Stimulated activated CD8-positive, alpha-beta memory T cell treated with anti-CD3 and anti-CD28 coated beads, Interleukin-15, amount 100 ng/mL, for 4 hours (primary cell): Measurements from ENCODE around the gene TMEM59L.

ENCODE experiments used
- DNase-seq, 2 donors: peaks; one replicate each; pipeline ENCODE4 v3.0.0-alpha.2; 2020; ENCODE audit warnings: low read depth in 2 of 2

Gene TMEM59L

DNA sequence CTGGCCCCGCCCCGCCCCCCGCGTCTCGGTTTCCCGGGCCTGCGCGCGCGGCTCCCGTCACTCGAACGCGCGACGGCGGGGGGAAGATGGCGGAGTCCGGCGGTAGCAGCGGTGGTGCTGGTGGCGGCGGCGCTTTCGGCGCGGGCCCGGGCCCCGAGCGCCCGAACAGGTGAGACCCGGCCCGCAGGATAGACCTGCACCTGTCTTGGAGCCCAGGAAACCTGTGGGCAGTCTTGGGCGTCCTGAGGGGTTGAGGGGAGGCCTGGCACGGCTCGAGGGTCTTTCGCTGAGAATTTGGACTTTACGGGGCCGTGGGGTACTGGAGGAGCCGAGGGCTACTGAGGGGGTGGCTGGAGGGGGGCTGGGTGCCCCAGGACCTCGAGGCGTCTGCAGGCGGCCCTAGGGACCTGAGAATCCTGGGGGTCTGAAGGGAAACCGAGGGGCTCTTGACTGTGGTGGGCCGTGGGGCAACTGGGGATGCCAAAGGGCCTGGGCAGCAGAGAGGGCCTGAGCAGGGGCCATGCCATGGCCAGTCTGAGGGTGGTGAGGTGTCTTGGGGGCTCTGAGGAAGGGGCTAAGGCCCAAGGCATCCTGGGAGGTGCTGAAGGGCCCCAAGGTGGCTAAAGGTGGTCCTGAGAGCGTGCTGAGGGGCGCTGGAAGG lies 24.4 kb downstream of the TMEM59L start, which contains the start of gene KLHL26:
KLHL26 (plus strand) TSS at position 60 of the 661 bp plus-strand sequence; CDS start at position 87, 27 bp downstream.
- DNase-seq, result no peak

DNA sequence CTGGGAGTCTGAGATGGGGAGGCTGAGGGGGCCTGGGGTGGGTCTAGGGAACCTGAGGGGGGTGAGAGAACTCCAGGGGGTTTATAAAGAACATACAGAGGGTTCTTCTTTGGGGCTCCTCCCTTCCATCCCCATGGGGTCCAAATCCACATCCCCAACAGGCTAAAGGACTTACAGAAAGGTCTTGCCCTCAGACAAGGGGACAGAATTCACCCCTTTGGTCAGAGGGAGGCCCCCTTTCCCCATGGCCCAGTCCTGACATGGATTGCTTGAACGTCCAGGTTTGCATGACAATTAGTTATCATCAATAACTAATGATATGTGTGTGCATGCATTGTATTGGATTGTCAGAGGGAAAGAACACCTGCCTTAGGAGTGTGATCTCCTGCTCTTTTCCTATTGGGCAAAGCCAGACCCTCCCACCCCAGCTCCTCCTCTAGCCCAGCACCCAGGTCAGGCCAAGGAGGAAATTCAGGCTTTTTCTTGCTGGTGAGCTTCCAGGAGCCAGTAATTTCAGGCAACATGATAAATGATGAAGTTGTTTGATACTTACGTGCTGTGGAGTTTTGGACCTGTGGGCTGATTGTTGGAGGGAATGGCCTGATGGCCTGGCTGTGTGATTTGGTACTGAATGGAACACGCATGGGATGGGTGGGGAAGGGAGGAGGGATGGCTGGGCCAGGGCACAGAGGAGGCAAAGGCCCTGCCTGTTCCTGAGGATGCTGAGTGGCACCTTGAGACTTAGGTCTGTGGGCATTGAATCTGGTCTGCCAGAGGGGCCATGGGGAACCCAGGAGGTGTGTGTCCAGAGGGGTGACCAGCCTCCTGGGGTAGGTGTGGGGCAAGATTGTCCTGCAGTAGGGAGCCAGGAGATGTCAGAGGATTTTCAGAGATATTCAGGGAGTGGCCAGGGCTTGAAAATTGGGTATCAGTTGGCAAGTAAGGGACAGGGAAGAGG lies 25.3 kb downstream of the TMEM59L start:
- DNase-seq, result no peak

DNA sequence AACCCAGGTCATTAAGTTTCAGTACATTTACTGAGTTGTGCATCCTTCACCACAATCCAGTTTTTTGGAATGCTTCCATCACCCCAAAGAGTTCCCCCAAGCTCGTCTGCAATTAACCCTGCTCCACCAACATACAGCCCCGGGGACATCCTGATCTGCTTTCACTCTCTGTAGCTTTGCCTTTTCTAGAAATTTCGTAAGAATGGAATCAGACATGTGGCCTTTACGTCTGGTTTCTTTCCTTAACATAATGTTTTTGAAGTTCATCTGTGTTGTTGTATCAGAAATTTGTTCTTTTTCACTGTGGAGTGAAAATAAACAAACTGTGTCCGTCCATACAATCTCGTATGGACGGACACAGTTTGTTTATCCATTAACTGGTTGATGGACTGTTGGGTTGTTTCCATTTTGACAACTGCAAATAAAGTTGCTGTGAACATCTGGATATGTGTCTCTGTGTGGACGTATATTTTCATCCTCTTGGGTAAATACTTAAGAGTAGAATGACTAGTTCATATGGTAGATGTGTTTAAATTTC lies 27.1 kb downstream of the TMEM59L start:
- no peak for DNase-seq

DNA sequence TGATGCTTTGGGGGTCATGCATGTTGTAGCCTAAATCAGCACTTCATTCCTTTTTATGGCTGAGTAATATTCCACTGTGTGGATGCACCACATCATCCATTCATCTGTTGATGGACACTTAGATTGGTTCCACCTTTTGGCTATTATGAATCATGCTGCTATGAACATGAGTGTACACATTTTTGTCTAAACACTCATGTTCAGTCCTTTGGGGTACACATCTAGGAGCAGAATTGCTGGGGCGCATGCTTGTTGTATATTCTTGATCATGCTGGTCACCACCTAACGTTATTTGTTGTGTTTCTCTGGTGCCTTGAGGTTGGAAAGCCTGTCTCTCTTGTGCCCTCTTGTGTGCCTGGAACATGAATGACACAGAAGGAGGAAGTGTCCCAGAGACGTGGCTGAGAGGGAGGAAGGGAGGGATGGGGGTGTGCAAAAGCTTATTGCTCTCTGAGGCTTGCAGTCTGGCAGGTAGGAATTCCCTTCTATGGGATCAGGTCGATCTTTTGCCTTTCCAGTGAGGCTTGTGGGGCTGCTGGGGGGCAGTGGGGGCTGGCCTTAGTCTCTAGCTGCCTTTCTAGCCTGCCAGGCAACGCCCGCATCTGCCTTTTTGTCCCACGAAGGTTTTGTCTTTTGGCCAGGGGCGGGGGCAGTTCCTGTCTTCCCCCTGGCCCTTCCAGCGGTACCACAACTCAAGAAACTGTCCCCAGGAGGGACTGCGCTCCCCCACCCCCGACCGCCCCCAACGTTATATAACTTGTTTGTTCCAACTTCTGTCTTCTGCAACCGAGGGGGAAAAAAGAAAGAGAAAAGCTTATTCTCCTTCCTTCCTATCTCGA lies 31.7 kb downstream of the TMEM59L start:
- DNase-seq, result no peak

DNA sequence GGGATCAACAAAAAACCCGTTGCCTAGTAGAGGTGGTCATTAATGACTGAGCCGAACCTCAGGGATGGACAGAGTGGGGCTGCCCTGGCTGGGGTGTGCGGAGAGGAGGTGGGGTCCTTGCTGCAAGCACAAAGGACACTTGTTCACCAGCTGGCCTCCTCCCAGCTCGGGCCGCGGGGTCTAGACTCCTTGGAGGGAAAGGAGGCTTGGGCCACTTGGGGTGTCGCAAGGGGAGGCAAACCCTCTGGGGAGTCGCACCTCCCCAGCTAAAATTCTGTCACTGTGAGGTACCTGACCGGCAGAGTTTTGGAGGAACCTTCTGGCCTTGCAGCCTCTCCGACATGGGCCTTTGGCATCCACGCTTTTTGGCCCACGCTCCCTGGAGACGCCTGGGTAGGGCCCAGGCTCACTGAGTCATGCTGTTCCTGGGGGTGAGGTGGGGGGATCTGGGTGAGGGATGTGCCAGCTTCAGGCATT lies 32.4 kb downstream of the TMEM59L start:
- DNase-seq, result no peak

DNA sequence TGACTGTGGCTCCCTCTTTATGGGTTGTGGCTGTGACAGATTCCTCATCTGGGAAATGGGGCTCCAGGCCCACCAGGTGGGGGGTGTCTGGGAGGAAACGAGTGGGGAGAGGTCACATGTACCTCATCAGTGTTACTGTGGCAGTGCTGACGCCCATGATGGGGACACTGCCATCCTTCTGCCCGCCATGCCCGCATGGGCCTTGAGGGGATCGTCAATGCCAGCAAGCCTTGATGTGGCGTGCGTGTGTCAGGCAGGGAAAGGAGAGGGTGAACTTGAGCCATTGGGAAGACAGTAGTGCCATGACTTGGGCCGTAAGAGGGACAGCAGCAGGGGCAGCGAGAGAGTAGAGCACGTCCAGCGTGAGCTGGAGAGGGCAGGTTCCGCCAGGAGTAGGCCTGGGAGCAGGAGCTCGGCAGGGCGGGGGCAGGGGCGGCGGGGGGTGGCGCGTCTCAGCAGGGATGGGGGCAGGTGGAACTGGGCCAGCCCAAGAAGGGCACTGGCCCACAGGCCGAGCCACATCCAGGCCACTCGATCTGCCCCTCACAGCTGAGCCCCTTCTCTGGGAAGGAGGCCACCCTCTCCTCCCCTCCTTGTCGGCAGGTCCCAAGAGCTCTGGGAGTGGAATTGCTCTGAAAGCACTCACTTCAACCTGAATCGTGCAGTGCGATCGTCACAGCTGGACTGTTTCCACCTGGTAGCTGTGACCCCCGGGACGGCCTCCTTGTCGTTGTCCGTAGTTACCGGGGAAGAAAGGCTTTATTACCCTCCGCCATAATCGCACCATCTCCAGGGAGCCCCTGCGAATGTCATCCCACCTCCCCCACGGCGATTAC lies 34.1 kb downstream of the TMEM59L start:
- DNase-seq, result no peak

DNA sequence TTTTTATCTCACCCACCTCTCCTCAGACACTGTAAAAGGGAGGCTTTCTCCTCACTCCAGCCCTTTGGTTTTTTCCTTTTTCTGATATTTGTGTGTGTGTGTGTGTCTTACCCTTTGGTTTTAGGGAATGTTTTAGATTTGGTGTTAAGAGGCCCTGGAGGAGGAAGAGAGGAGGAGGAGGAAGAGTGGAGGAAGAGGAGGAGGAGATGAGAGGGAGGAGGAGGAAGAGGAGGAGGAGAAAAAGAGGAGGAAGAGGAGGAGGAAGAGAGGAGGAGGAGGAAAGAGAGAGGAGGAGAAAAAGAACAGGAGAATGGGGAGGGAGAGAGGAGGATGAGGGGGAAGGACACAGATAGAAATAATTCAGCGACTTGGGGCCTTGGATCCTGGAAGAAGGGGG lies 34.7 kb downstream of the TMEM59L start:
- DNase-seq, result no peak

DNA sequence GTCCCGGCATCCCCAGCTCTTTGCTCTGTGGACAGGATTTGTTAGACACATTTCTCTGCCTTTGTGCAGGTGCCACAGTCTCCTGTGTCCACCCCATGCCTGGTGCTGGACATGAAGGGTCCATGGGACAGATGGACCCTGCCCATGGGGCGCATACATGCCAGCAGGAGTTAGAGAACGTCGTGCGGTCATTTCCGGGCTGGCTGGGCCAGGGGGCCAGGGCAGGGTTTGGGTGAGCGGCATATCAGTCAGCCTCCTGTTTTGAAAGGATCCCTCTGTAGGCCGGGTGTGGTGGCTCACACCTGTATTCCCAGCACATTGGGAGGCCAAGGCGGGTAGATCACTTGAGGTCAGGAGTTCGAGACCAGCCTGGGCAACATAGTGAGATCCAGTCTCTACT lies 35.1 kb downstream of the TMEM59L start:
- no peak for DNase-seq

DNA sequence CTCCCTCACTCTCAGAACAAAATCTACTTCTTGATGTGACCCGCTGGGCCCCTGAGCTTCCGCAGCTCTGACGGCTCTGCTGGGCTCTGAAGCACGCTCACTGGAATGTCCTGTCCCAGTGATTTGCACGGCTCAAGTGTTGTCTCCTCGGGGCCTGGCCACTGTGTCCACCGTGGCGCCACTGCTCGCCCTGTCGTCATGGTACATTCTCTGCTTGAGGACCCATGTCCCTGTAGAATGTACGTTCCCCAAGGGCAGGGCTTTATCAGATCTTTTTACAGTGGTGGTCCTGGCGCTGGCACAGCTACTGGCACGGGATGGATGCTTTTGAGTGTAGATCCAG lies 36.3 kb downstream of the TMEM59L start:
- DNase-seq, result no peak

DNA sequence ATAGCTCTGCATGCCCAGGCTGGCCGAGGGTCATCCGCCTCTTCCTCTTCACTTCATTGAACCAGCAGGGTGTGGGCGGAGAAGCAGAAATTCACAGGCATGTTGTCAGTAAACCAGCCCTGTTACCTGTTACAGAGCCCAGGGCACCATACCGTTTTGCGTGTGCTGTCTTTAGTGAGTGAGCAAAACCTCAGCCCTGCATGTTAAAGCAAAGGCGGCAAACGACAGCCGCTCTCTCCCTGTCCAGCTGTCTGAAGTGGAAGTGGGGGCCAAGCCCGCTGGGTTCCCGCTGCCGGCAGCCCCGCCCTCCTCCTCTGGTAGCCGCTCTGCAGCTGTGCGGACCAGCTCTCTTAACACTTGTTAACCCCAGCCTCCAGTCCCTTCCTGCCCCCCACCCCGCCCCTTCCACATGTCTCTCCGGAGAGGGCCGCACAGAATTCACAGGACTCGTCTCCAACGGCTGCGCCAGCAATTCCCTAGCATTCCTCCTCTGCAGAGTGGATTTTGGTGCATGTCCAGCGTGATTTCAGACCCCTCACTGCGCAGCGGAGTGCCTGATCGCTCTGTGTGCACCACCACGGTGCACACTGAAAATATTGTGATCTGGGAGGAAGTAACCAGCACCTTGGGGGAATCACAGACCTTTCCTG lies 36.8 kb downstream of the TMEM59L start:
- no peak for DNase-seq

DNA sequence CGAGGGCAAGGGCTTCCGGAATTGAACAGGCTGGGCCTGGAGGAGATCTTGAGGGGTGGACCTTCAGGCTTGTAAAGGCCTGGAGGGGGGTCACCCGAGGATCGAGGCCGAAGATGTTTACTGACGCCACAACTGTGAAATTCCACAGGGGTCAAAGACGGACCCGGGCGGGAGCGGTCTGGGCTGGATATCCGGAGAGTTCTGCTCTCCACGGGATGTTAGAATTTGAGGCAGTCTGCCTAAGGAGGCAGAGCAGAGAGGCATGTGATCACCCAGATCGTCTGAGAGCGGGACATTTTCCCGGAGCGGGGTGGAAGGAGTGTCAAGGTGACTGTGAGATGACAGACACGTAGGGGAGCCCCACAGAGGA lies 37.3 kb downstream of the TMEM59L start:
- no peak for DNase-seq

DNA sequence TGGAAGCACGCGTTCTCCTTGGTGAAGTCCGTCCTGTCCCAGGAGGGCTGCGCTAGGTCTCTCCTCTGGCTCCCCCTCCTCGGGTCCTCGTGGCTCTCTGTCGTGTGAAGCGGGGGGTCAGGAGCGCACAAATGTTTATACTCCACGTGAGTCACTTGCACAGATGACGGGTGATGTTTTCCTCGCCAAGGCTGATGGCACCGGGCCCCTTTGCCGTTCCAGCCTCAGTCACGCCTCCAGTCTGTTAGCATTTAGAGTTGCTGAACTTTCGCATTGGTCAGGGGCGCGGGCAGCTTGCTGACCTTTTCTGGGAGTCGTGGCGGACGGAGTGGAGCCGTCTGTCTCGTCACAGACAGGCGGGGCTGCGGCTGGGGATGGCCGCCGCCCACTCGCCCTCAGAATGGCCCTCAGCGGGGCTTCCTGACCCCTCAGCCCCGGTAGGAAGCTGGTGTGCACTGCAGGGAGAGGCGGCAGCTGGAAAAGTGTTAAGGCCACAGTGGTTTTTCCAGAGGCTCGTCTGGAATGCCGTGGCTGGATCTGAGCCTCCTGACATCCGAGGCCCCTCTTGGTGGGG lies 37.9 kb downstream of the TMEM59L start:
- no peak for DNase-seq

DNA sequence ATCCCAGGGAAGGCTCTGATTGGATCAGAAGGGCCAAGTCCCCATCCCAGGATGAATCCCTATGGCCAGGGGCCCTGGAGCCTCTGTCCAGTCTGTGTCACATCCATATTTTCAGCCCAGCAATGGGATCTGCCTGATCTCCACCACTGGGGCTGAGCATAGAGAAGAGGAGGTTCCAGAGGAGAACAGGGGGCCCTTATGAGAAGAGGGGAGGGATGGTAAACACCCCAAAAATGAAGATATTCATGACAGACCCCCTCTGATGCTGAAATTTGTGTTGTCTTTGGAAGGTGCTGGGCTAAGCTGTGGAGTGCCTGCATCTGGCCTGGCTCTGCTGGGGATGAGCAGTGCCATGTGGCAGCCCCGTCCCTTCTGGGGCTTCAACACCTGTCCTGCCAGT lies 38.6 kb downstream of the TMEM59L start:
- DNase-seq, result no peak

DNA sequence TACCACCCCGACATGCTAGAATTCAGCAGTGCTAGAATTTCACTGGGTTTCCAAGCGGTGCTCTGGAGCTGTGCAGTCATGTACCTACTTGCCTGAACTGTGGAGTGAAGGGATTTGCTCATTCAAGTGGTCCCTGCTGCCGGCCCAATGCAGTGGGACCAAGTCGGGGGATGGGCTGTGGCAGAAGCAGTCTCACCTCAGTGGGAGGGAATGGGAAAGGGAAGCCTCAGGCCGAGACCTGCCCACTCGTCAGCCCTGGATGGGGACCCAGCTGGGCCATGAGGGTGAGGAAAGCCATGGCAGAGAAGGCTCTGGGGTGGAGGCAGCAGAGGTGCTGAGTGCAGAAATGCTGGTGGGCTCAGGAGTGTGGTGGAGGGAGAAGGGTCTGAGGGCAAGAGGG lies 39.1 kb downstream of the TMEM59L start:
- no peak for DNase-seq

DNA sequence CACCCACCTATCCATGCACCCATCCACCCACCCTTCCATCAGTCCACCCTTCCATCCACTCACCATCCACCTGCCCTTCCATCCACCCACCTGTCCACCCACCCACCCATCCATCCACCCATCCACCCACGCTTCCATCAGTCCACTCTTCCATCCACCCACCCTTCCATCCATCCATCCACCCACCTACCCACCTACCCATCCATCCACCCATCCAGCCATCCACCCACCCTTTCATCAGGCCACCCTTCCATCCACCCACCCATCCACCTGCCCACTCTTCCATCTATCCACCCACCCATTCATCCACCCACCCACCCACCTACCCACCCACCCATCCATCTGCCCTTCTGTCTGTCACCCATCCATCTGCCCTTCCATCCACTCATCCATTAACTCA lies 41.2 kb downstream of the TMEM59L start:
- no peak for DNase-seq

DNA sequence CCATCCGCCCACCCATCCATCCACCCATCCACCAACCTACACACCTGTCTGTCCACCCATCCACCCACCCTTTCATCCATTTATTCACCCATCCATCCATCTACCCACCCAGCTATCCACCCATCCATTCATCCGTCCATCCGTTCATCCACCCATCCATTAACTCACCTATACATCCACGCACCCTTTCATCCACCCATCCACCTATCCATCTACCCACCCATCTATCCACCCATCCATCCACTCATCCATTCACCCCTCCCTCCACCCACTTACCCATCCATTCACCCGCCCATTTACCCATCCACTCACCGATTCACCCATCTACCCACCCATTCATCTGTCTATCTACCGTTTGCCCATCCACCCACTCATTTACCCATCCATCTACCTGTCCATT lies 41.8 kb downstream of the TMEM59L start:
- DNase-seq, result no peak

DNA sequence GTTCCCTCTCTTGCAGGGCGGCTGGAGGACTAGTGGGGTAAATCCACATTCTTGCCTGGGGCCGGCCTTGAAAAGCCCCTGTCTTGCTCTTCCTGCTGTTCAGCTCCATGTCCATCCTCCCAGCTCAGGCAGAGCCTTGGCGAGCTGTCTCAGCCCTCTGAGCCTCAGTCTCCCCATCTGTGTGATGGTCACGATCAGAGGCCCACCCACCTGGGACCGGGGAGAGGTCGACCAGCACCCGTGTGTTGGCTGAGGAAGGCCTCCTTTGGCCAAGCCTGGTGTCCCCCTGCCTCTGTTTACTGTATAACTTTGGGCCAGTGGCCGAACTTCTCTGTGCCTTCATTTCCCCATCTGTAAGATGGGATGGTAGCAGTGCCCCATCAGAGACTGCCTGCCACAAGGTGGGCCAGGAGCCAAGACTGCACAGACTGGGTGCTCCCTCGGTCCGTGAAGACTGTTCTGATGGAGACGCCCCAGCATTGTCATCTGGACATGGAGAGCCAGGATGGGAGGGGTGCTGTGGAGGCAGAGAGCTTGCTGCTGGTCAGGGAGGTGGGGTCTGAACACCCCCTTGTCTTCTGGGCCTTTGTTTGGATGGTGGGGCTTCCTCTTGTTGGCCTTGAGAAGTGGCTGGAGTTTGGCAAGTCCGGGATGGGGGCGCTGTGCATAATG lies 42.6 kb downstream of the TMEM59L start:
- DNase-seq, result no peak

DNA sequence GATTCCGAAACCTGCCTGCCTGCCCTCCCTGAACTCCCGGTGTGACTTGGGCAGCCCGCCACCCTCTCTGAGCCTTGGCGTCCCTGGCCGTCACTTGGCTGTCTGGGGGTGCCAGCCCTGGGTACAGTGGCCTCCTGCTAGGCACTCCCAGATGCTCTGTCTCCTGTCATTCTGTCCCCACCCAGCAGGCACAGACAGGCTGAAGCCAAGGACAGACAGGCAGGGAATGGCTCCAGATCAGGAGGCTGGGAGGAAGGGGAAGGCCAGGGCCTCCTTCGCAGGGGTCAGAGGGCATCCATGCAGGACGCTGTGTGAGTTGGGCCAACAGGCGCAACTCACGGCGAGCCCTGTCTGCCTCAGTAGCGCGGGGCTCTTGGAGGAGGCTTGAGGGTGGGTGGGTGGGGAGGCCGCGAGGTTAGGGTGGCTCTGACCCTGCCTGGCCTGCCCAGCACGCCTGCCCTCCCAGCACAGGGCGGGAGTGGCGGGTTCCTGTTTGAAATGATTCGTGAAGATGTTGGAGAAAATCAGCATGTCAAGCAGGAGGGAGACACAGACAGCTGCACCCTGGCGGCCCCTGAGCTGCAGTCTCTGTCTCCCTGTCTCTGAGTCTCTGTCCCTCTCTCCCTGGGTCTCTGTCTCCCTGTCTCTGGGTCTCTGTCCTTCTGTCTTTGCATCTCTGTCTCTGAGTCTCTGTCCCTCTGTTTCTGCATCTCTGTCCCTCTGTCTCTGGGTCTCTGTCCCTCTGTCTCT lies 43.8 kb downstream of the TMEM59L start:
- DNase-seq, result no peak
